GM12891 (cell line): ENCODE data around the gene ECI1.

Experiments
- POLR2A ChIP-seq: IDR thresholded peaks from 2 replicates; pipeline ENCODE4 v1.6.1; 2011; ENCODE audit warnings: low read depth, low read length, control low read depth
- POLR2AphosphoS5 ChIP-seq: IDR thresholded peaks from 2 replicates; pipeline ENCODE4 v1.6.1; 2011; ENCODE audit warnings: low read depth, low read length, control low read depth
- TAF1 ChIP-seq: IDR thresholded peaks from 2 replicates; pipeline ENCODE4 v1.6.1; 2011; ENCODE audit warnings: low read depth, low read length, control low read depth

GRCh38 chr16:2228161-2228824 lies 23.1 kb downstream of the ECI1 start:
- TF ChIP-seq TAF1 (no peak), POLR2AphosphoS5 (no peak), POLR2A (no peak)
